ENCODE measurements around the gene HDGFL3. TPM values are rescaled to one million over a fixed set of nuclear protein-coding genes. Genes with fewer than 3 reads are reported as not detected.

The HDGFL3 gene
- total and polyA plus RNA-seq, 4 donors: 7.3 to 41.0 (median 19.7) TPM

GRCh38 chr15:83082730-83083386 is 124.8 kb downstream of the HDGFL3 start:
- peaks cover 0 to 3% (median 0%) of the 10 kb centered on the region in 5 donors for H3K4me1 ChIP-seq (ENCODE audit: control insufficient read depth in 5 of 5, insufficient read depth in 5 of 5, low read length in 5 of 5)
- H3K27ac ChIP-seq (ENCODE audit: low read depth in 1 of 2, low read length in 1 of 2): no peak overlapping the region
- H3K27me3 ChIP-seq (ENCODE audit: control insufficient read depth in 3 of 3, insufficient read depth in 3 of 3, low read length in 2 of 3): peaks cover 0 to 6% (median 5%) of the 10 kb centered on the region in 3 donors
- ATAC-seq (ENCODE audit: insufficient read depth, low FRiP score) (no peak), DNase-seq (no peak)
- no peak overlapping the region for H3K9ac ChIP-seq (ENCODE audit: insufficient read depth in 1 of 2, low read length in 2 of 2)
- H3K9me3 ChIP-seq (ENCODE audit: control insufficient read depth in 4 of 4, insufficient read depth in 3 of 4, low read length in 3 of 4): peaks cover 0 to 2% (median 0%) of the 10 kb centered on the region in 4 donors
- H3K4me3 ChIP-seq: no peak overlapping the region
- no peaks in the 10 kb centered on the region for H3K36me3 ChIP-seq (ENCODE audit: control insufficient read depth in 4 of 4, insufficient read depth in 4 of 4, low read length in 4 of 4)
- WGBS, 2 donors: 74 to 79% methylated on average over 5 of the region's 5 CpGs
- TF ChIP-seq, protein P1, sequence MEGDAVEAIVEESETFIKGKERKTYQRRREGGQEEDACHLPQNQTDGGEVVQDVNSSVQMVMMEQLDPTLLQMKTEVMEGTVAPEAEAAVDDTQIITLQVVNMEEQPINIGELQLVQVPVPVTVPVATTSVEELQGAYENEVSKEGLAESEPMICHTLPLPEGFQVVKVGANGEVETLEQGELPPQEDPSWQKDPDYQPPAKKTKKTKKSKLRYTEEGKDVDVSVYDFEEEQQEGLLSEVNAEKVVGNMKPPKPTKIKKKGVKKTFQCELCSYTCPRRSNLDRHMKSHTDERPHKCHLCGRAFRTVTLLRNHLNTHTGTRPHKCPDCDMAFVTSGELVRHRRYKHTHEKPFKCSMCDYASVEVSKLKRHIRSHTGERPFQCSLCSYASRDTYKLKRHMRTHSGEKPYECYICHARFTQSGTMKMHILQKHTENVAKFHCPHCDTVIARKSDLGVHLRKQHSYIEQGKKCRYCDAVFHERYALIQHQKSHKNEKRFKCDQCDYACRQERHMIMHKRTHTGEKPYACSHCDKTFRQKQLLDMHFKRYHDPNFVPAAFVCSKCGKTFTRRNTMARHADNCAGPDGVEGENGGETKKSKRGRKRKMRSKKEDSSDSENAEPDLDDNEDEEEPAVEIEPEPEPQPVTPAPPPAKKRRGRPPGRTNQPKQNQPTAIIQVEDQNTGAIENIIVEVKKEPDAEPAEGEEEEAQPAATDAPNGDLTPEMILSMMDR (IDR thresholded peaks at IDR 0.05; ENCODE audit: control extremely low read depth, extremely low read depth): no peak

DNA sequence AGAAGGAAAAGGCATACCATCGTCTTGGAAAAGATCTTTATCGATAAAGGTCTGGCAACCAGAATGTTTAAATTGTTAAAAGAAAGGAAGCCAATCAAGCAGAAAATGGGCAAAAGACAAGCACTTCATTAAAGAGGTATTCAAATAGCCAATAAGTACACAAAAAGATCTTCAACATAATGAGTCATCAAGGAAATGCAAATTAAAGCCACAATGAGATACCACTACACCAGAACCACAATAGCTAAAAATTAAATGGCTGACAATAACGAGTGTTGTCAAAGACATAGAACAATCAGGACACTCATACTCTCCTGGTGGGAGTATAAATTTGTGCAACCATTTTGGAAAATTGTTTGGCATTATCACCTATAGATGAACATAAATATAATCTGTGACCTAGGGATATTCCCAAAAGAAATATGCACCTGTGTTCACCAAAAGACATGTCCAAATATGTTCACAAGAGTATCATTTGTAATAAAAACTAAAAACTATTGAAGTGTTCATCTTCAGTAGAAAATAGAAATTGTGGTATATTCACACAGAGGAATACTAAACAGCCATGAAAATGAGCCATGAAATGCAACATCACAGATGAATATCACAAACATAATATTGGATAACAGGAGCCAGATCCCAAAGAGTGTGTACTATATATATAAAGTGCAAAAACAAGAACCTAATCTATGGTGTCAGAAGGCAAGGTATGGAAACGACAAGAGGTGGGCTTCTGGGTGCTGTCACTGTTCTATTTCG is 126.2 kb downstream of the HDGFL3 start:
- WGBS, 2 donors: 73 to 82% methylated on average over 5 of the region's 5 CpGs
- TF ChIP-seq, protein P1 (IDR thresholded peaks at IDR 0.05; ENCODE audit: control extremely low read depth, extremely low read depth): no peak

DNA sequence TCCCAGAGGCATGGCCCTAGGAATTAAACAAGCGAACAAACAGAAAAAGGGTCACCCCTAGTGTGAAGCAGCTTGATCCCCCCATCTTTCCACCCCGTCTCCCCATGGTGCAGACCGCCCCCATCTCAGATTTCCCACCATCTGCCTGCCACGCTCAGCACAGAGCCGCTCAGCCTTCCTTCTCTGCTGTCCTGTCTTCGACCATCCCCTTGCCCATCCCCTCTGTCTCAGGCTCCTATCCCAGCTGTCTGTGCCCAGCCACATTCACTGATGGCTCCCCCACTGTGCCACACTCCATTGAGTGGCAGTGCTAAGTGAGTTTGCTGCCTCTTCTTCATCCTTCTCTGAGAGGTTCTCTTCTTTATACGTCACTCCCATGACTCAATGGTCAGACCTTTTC is 128.9 kb downstream of the HDGFL3 start:
- Histone ChIP-seq H3K4me3 (no peak overlapping the region), H3K36me3 (ENCODE audit: control insufficient read depth in 4 of 4, insufficient read depth in 4 of 4, low read length in 4 of 4) (no peaks in the 10 kb centered on the region), H3K9me3 (ENCODE audit: control insufficient read depth in 4 of 4, insufficient read depth in 3 of 4, low read length in 3 of 4) (peaks cover 0 to under 1% (median 0%) of the 10 kb centered on the region in 4 donors), H3K27ac (ENCODE audit: low read depth in 1 of 2, low read length in 1 of 2) (no peak overlapping the region), H3K9ac (ENCODE audit: insufficient read depth in 1 of 2, low read length in 2 of 2) (no peak overlapping the region), H3K27me3 (ENCODE audit: control insufficient read depth in 3 of 3, insufficient read depth in 3 of 3, low read length in 2 of 3) (peaks cover 0 to 6% (median 6%) of the 10 kb centered on the region in 3 donors), H3K4me1 (ENCODE audit: control insufficient read depth in 5 of 5, insufficient read depth in 5 of 5, low read length in 5 of 5) (peaks cover 0 to 2% (median 0%) of the 10 kb centered on the region in 5 donors)
- DNase-seq (no peak), ATAC-seq (ENCODE audit: insufficient read depth, low FRiP score) (no peak)
- 77 to 86% methylated on average over 7 of the region's 7 CpGs for WGBS, 2 donors
- TF ChIP-seq, protein P1 (IDR thresholded peaks at IDR 0.05; ENCODE audit: control extremely low read depth, extremely low read depth): no peak

More for the DNA sequence above, 126.2 kb downstream of the HDGFL3 start:
- no peak overlapping the region for H3K4me3 ChIP-seq
- H3K36me3 ChIP-seq (ENCODE audit: control insufficient read depth in 4 of 4, insufficient read depth in 4 of 4, low read length in 4 of 4): no peaks in the 10 kb centered on the region
- peaks cover 0 to 2% (median 0%) of the 10 kb centered on the region in 4 donors for H3K9me3 ChIP-seq (ENCODE audit: control insufficient read depth in 4 of 4, insufficient read depth in 3 of 4, low read length in 3 of 4)
- no peak for DNase-seq
- no peak overlapping the region for H3K27ac ChIP-seq (ENCODE audit: low read depth in 1 of 2, low read length in 1 of 2)
- H3K9ac ChIP-seq (ENCODE audit: insufficient read depth in 1 of 2, low read length in 2 of 2): no peak overlapping the region
- ATAC-seq (ENCODE audit: insufficient read depth, low FRiP score): no peak
- H3K4me1 ChIP-seq (ENCODE audit: control insufficient read depth in 5 of 5, insufficient read depth in 5 of 5, low read length in 5 of 5): peaks cover 0 to 3% (median 0%) of the 10 kb centered on the region in 5 donors
- peaks cover 0 to 6% (median 6%) of the 10 kb centered on the region in 3 donors for H3K27me3 ChIP-seq (ENCODE audit: control insufficient read depth in 3 of 3, insufficient read depth in 3 of 3, low read length in 2 of 3)

Other genes starting within 250 kb of the HDGFL3 start
- gene RAMAC, start 221.6 kb downstream of the HDGFL3 start, total RNA-seq: 10 to 100 TPM; 15.6 to 28.6 TPM
- 10 to 100 TPM; 18.1 to 23.4 TPM for gene RAMAC, start 221.6 kb downstream of the HDGFL3 start, polyA plus RNA-seq
- gene C15orf40, start 196.2 kb downstream of the HDGFL3 start, total RNA-seq: 10 to 100 TPM; 20.5 to 23.0 TPM
- 10 to 100 TPM; 16.7 to 26.1 TPM for gene C15orf40, start 196.2 kb downstream of the HDGFL3 start, polyA plus RNA-seq
- gene BTBD1, start 140.6 kb downstream of the HDGFL3 start, total RNA-seq: 10 to 100 TPM; 45.7 to 71.0 TPM
- 10 to 100 TPM; 10.7 to 28.2 TPM for gene BTBD1, start 140.6 kb downstream of the HDGFL3 start, polyA plus RNA-seq
- gene TM6SF1, start 100.2 kb downstream of the HDGFL3 start, total RNA-seq: 10 to 100 TPM in 1 of 2 donors, 1 to 10 TPM in 1; 4.3 to 15.8 TPM
- gene TM6SF1, start 100.2 kb downstream of the HDGFL3 start, polyA plus RNA-seq: 10 to 100 TPM; 11.8 to 15.6 TPM
- under 1 TPM; 0.25 to 0.40 TPM for gene BNC1, start 76.8 kb upstream of the HDGFL3 start, total RNA-seq
- gene BNC1, start 76.8 kb upstream of the HDGFL3 start, polyA plus RNA-seq: under 1 TPM; 0.23 to 0.93 TPM
- 1 to 10 TPM; 1.7 to 8.4 TPM for gene SH3GL3, start 239.5 kb upstream of the HDGFL3 start, total RNA-seq
- 1 to 10 TPM in 1 of 2 donors, under 1 TPM in 1; 0.31 to 2.8 TPM for gene SH3GL3, start 239.5 kb upstream of the HDGFL3 start, polyA plus RNA-seq

Data from lung (tissue), 12 donors.